ENCODE results near the gene SFTPA1. TPM values are rescaled to one million over a fixed set of nuclear protein-coding genes. Genes with fewer than 3 reads are reported as not detected.
"Not testable (repeated sequence)": the region's sequence is repeated elsewhere in the genome, so short reads cannot be mapped to it uniquely, and the experiment has no call there.

Gene SFTPA1
- total RNA-seq, 1 donor from 2014 or later: not detected

DNA sequence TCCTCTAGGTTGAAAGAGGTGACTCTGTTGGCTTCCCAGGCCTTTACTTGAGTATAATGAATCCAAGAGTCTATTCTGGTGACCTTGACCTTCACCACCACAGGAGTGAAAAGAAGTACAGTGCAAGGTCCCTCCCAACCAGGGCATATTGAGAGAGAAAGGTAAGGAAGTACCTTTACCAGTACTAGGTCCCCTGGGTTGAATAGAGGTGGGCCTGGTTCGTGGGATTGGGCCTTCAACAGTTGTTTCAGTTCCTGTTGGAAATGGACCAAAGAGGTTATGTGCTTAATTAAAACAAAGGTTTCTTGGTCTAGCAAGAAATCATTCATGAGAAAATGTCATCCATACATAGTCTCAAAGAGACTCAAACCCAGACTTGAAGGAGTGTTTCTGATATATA lies 6.4 kb upstream of the SFTPA1 start:
- Mint-ChIP-seq H3K4me1 (peaks cover 5% of the 10 kb centered on the region), H3K36me3 (ENCODE audit: low read depth) (no peaks in the 10 kb centered on the region), H3K27ac (ENCODE audit: unreplicated experiment) (no peak overlapping the region), H3K9me3 (no peaks in the 10 kb centered on the region), H3K4me3 (no peak overlapping the region), H3K27me3 (ENCODE audit: low read depth) (peaks cover 22% of the 10 kb centered on the region)
- TF ChIP-seq, protein P1, sequence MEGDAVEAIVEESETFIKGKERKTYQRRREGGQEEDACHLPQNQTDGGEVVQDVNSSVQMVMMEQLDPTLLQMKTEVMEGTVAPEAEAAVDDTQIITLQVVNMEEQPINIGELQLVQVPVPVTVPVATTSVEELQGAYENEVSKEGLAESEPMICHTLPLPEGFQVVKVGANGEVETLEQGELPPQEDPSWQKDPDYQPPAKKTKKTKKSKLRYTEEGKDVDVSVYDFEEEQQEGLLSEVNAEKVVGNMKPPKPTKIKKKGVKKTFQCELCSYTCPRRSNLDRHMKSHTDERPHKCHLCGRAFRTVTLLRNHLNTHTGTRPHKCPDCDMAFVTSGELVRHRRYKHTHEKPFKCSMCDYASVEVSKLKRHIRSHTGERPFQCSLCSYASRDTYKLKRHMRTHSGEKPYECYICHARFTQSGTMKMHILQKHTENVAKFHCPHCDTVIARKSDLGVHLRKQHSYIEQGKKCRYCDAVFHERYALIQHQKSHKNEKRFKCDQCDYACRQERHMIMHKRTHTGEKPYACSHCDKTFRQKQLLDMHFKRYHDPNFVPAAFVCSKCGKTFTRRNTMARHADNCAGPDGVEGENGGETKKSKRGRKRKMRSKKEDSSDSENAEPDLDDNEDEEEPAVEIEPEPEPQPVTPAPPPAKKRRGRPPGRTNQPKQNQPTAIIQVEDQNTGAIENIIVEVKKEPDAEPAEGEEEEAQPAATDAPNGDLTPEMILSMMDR (conservative IDR thresholded peaks at IDR 0.05): no peak
- no peak for DNase-seq (ENCODE audit: low read depth, low spot score)

DNA sequence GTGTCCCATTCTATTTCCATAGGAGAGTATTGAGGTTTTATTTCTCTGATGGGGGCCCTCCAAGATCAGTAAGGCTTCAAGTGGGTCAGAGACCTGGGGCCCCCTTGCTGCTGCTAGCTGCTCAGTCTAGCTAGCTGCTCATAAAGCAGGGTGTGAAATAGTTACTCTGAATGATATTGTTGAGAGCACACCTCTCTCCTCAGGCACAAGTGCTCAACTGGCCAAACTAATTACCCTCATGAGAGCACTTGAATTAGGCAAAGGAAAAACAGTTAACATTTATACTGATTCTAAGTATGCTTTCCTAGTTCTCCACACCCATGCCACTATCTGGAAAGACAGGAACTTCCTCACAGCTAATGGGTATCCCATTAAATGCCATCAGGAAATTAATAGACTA lies 5.4 kb upstream of the SFTPA1 start:
- Mint-ChIP-seq H3K36me3 (ENCODE audit: low read depth) (no peaks in the 10 kb centered on the region), H3K27ac (ENCODE audit: unreplicated experiment) (no peak overlapping the region), H3K9me3 (no peaks in the 10 kb centered on the region), H3K4me1 (peaks cover 5% of the 10 kb centered on the region), H3K4me3 (no peak overlapping the region), H3K27me3 (ENCODE audit: low read depth) (peaks cover 16% of the 10 kb centered on the region)
- no peak for DNase-seq (ENCODE audit: low read depth, low spot score)
- TF ChIP-seq, protein P1 (conservative IDR thresholded peaks at IDR 0.05): no peak

DNA sequence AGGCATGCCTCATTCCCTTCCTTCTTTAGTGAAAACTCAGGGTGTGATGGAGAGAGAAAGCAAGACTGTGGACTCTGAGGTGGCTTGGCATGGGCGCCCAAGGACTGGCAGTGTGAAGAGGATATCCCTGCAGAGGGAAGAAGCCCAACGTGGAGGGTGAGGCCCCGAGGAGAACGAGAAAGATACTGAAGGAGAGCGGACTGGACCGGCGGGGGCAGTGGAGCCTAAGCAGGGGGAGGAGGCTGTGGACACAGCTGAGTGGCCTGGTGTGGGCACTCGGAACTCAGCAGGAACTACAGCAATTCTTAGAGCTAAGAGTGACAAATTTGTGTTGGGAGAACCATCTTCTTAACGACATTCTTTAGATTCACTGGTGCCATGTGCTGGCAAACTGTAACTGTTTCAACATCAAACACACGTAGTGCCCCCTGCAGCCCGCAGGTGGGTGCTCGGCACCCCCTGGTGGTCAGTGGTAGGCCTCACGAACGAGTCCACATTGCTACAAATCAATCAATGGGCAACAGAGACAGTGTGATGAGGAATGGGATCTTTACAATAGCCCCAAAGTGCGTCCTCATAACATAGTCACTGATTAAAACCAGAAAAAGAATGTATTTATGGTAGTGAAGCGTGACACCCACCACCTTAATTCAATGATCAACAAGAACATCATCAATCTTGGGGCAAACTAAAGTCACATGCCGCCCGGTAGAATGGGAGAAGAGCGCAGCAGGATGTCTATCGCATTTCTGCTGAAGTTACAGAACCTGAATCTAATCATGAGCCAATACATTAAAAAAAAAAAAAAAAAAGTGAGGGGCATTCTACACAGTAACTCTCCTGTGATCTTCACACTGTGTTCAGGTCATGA lies 2.0 kb upstream of the SFTPA1 start:
- DNase-seq (ENCODE audit: low read depth, low spot score): peak; percentile 39
- H3K9me3 Mint-ChIP-seq: no peaks in the 10 kb centered on the region
- no peaks in the 10 kb centered on the region for H3K27me3 Mint-ChIP-seq (ENCODE audit: low read depth)
- no peak overlapping the region for H3K4me3 Mint-ChIP-seq
- no peak overlapping the region for H3K27ac Mint-ChIP-seq (ENCODE audit: unreplicated experiment)
- TF ChIP-seq, protein P1 (conservative IDR thresholded peaks at IDR 0.05): peak; percentile 66
- no peaks in the 10 kb centered on the region for H3K36me3 Mint-ChIP-seq (ENCODE audit: low read depth)
- H3K4me1 Mint-ChIP-seq: peaks cover 5% of the 10 kb centered on the region

DNA sequence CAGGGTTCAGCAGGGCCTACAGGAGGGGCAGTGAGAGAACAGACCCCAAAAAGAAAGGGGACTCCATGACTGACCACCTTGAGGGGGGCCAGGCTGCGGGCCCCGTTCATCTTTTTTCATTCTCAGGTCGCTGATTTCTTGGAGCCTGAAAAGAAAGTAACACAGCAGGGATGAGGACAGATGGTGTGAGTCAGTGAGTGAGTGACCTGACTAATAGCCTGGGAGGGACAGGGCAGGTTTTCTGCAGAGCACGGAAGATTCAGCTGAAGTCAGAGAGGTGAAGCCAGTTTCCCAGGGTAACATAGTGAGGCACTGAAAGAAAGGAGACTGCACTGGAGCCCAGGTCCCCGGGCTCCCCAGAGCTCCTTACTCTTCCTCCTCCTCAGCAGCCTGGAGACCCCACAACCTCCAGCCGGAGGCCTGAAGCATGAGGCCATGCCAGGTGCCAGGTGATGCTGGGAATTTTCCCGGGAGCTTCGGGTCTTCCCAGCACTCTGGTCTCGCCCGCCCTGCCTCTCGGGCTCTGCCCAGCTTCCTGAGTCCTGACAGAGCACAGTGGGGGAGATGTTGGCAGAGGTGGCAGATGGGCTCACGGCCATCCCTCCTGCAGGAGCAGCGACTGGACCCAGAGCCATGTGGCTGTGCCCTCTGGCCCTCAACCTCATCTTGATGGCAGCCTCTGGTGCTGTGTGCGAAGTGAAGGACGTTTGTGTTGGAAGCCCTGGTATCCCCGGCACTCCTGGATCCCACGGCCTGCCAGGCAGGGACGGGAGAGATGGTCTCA lies 646 bp downstream of the SFTPA1 start:
- H3K9me3 Mint-ChIP-seq; H3K27ac Mint-ChIP-seq (ENCODE audit: unreplicated experiment); H3K27me3 Mint-ChIP-seq (ENCODE audit: low read depth); H3K4me3 Mint-ChIP-seq; H3K36me3 Mint-ChIP-seq (ENCODE audit: low read depth); H3K4me1 Mint-ChIP-seq; DNase-seq (ENCODE audit: low read depth, low spot score): not testable (repeated sequence)

DNA sequence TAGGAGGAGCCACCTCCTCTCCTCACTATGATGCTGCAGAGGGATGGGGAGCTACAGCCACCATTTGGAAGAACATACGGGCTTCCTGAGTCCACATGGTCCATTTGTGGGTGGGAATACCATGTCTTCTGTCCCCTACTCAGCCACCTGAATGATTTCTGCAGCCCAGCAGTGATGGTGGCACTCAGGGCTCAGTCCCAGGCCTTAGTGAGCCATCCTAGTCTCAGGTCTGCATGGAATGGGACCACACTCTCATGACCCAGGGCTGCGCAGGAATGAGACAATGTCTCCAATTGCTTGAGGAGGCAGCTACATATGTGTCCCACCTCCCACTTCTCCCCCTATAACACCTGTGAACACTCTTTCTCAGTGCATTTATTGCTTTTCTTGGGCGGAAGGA lies 4.8 kb downstream of the SFTPA1 start:
- TF ChIP-seq, protein P1 (conservative IDR thresholded peaks at IDR 0.05): no peak

DNA sequence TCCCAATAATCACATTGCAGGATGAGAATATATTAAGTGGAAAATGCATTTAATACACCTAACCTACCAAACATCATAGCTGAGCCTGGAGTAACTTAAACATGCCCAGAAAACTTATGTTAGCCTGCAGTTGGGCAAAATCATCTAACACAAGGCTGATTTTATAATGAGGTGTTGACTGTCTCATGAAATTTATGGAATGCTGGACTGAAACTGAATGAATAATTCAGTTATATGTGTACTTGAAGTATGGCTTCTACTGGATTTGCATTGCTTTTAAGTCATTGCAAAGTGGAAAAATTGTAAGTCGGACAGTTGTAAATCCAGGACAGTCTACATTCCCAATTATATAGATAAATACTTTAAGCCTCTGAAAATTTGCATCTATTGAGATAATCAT lies 5.4 kb downstream of the SFTPA1 start:
- no peak for DNase-seq (ENCODE audit: low read depth, low spot score)
- H3K4me1 Mint-ChIP-seq: no peaks in the 10 kb centered on the region
- no peak overlapping the region for H3K4me3 Mint-ChIP-seq
- H3K9me3 Mint-ChIP-seq: no peaks in the 10 kb centered on the region
- no peaks in the 10 kb centered on the region for H3K36me3 Mint-ChIP-seq (ENCODE audit: low read depth)
- peaks cover 16% of the 10 kb centered on the region for H3K27me3 Mint-ChIP-seq (ENCODE audit: low read depth)
- no peak overlapping the region for H3K27ac Mint-ChIP-seq (ENCODE audit: unreplicated experiment)
- TF ChIP-seq, protein P1 (conservative IDR thresholded peaks at IDR 0.05): no peak

More for the DNA sequence above, 4.8 kb downstream of the SFTPA1 start:
- no peak overlapping the region for H3K27ac Mint-ChIP-seq (ENCODE audit: unreplicated experiment)
- no peak overlapping the region for H3K4me3 Mint-ChIP-seq
- no peaks in the 10 kb centered on the region for H3K9me3 Mint-ChIP-seq
- peaks cover 16% of the 10 kb centered on the region for H3K27me3 Mint-ChIP-seq (ENCODE audit: low read depth)
- H3K36me3 Mint-ChIP-seq (ENCODE audit: low read depth): no peaks in the 10 kb centered on the region
- no peaks in the 10 kb centered on the region for H3K4me1 Mint-ChIP-seq
- DNase-seq (ENCODE audit: low read depth, low spot score): no peak

DNA sequence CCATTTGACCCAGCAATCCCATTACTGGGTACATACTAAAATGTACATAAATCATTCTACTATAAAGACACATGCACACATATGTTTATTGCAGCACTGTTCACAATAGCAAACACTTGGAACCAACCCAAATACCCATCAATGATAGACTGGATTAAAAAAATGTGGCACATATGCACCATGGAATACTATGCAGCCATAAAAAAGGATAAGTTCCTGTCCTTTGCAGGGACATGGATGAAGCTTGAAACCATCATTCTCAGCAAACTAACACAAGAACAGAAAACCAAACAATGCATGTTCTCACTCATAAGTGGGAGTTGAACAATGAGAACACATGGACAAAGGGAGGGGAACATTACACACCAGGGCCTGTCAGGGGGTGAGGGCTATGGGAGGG lies 12.9 kb downstream of the SFTPA1 start:
- H3K36me3 Mint-ChIP-seq (ENCODE audit: low read depth); H3K4me3 Mint-ChIP-seq; H3K27ac Mint-ChIP-seq (ENCODE audit: unreplicated experiment); H3K9me3 Mint-ChIP-seq; H3K4me1 Mint-ChIP-seq; DNase-seq (ENCODE audit: low read depth, low spot score): not testable (repeated sequence)
- H3K27me3 Mint-ChIP-seq (ENCODE audit: low read depth): peaks cover 17% of the 10 kb centered on the region
